SK-N-SH (cell line): ENCODE data around the gene RAB8B.

Experiments used
- EP300 ChIP-seq, 2 experiments: IDR thresholded peaks; 2 replicates each; pipeline versions ENCODE4 v1.4.0 to v1.6.1; 2012; ENCODE audit warnings: borderline replicate concordance in 1 of 2, low read depth in 1 of 2, low read length in 1 of 2
- EZH2phosphoT487 ChIP-seq: fragments of 200-600 bp; sonication (generic); IDR thresholded peaks from 2 replicates; pipeline ENCODE4 v1.6.1; 2017; ENCODE audit warnings: low read depth, mixed run types, mild to moderate bottlenecking, antibody characterized with exemption, moderate library complexity, borderline replicate concordance
- FOSL2 ChIP-seq: IDR thresholded peaks from 2 replicates; pipeline ENCODE4 v1.4.0; 2012; ENCODE audit warnings: low read depth, mild to moderate bottlenecking, moderate library complexity, borderline replicate concordance
- FOXJ3 ChIP-seq: sonication (generic); formaldehyde crosslinking; IDR thresholded peaks from 2 replicates; pipeline ENCODE4 v1.5.1; 2020; ENCODE audit warnings: mild to moderate bottlenecking, missing genetic modification reagents
- JUND ChIP-seq: IDR thresholded peaks from 2 replicates; pipeline ENCODE4 v1.4.0; 2012
- SIN3A ChIP-seq: IDR thresholded peaks from 2 replicates; pipeline ENCODE4 v1.6.1; 2012; ENCODE audit warnings: low read depth, mild to moderate bottlenecking, low read length, moderate library complexity, borderline replicate concordance
- TCF12 ChIP-seq: IDR thresholded peaks from 2 replicates; pipeline ENCODE4 v1.4.0; 2012
- YY1 ChIP-seq: IDR thresholded peaks from 2 replicates; pipeline ENCODE4 v1.4.0; 2012; ENCODE audit warnings: low read depth, mild to moderate bottlenecking
- TF ChIP-seq, protein P1 (sequence below): IDR thresholded peaks from 2 replicates; pipeline ENCODE4 v1.4.0; 2012; ENCODE audit warnings: low read depth
- TF ChIP-seq, protein P2 (sequence below): fragments of 200-600 bp; sonication (generic); IDR thresholded peaks from 2 replicates; pipeline ENCODE4 v1.6.1; 2017; ENCODE audit warnings: antibody characterized with exemption, mild to moderate bottlenecking, moderate library complexity

DNA sequence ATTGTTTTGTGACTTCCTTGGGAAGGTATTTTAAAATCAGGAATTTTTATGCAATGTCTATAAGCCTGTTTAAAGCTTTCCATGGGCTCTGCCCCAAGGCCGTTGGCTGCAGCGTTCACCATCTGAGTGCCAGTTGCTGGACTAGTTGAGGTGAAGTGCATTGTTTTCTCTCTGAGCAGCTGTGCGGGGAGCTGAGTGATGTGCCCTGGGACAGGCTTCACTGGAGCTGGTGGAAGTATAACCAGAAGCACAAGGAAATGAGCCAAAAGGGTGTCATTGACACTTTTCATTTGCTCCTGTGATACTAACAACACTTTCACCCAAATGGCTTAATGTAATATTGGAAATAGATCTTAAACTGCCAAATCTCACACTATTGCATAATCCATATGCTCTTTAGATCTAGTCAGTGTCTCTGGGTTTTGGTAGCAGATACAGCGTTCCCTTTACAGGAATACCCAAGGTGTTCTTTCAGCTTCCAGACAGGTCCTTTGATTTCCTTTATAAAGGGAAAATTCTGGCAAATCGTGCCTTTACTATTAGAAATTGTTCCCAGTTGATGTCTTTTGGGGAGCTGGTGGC, 117.2 kb downstream of the RAB8B start:
- TF ChIP-seq, protein P1, sequence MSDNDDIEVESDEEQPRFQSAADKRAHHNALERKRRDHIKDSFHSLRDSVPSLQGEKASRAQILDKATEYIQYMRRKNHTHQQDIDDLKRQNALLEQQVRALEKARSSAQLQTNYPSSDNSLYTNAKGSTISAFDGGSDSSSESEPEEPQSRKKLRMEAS = no peak
- TF ChIP-seq, protein P2, sequence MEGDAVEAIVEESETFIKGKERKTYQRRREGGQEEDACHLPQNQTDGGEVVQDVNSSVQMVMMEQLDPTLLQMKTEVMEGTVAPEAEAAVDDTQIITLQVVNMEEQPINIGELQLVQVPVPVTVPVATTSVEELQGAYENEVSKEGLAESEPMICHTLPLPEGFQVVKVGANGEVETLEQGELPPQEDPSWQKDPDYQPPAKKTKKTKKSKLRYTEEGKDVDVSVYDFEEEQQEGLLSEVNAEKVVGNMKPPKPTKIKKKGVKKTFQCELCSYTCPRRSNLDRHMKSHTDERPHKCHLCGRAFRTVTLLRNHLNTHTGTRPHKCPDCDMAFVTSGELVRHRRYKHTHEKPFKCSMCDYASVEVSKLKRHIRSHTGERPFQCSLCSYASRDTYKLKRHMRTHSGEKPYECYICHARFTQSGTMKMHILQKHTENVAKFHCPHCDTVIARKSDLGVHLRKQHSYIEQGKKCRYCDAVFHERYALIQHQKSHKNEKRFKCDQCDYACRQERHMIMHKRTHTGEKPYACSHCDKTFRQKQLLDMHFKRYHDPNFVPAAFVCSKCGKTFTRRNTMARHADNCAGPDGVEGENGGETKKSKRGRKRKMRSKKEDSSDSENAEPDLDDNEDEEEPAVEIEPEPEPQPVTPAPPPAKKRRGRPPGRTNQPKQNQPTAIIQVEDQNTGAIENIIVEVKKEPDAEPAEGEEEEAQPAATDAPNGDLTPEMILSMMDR = no peak
- TF ChIP-seq YY1 = no peak
- no peak for TF ChIP-seq JUND
- no peak for TF ChIP-seq EZH2phosphoT487
- TF ChIP-seq SIN3A = no peak
- TF ChIP-seq TCF12 = no peak
- no peak for TF ChIP-seq FOSL2
- peak in 1 of 2 experiments; percentile 8; a peak in 1 of 4 replicates for TF ChIP-seq EP300 (IDR thresholded peaks at IDR 0.05; ENCODE audit: borderline replicate concordance in 1 of 2, low read depth in 1 of 2, low read length in 1 of 2)
- TF ChIP-seq FOXJ3 (CRISPR knock-in tag) = peak; percentile 47; the same call in 1 of the 2 replicates
